Progenitor cell of endocrine pancreas (in vitro differentiated cells): Measurements from ENCODE around the gene ZNF189. TPM values are rescaled to one million over a fixed set of nuclear protein-coding genes. Genes with fewer than 3 reads are reported as not detected.

Source experiments
- DNase-seq: peaks from one replicate; pipeline ENCODE4 v3.0.0; 2021; ENCODE audit warnings: low spot score; ENCODE audit not compliant: unreplicated experiment
- H3K27ac Mint-ChIP-seq: 2 replicates; pipeline ENCODE4 v1.8.0; 2021; ENCODE audit warnings: mild to moderate bottlenecking, moderate library complexity, mixed read lengths
- H3K27me3 Mint-ChIP-seq: 2 replicates; pipeline ENCODE4 v1.8.0; 2021; ENCODE audit warnings: mixed read lengths
- H3K36me3 Mint-ChIP-seq: 2 replicates; pipeline ENCODE4 v1.8.0; 2022; ENCODE audit warnings: mixed read lengths; ENCODE audit not compliant: insufficient read depth
- H3K4me1 Mint-ChIP-seq: 2 replicates; pipeline ENCODE4 v1.8.0; 2021; ENCODE audit warnings: low read depth, mixed read lengths
- H3K4me3 Mint-ChIP-seq: 2 replicates; pipeline ENCODE4 v1.8.0; 2021; ENCODE audit warnings: low read depth, mild to moderate bottlenecking, moderate library complexity, mixed read lengths
- H3K9me3 Mint-ChIP-seq: 2 replicates; pipeline ENCODE4 v1.8.0; 2021; ENCODE audit warnings: low read depth, mixed read lengths
- CTCF ChIP-seq: fragments of 200-600 bp; sonication (generic); IDR thresholded peaks from one replicate; pipeline ENCODE4 v1.5.0; 2021; ENCODE audit warnings: antibody characterized with exemption, mild to moderate bottlenecking; ENCODE audit not compliant: unreplicated experiment
- total RNA-seq: library from RNA; stranded (reverse); gene quantifications from 2 replicates; pipeline ENCODE4 v1.2.1, GENCODE V29; 2021

ZNF189 gene
- total RNA-seq, 1 donor from 2014 or later = 31.4 TPM

- Mint-ChIP-seq H3K9me3 (peaks cover 16% of the 10 kb centered on the region), H3K4me3 (peak overlapping the region; percentile 78), H3K27ac (peak overlapping the region; percentile 53), H3K27me3 (peaks cover 2% of the 10 kb centered on the region), H3K36me3 (peaks cover 1% of the 10 kb centered on the region), H3K4me1 (peaks cover 10% of the 10 kb centered on the region)
- peak; percentile 67 for DNase-seq
- TF ChIP-seq CTCF = peak; percentile 71
Observed at GRCh38 chr9:101449071-101449721, 50.5 kb downstream of the ZNF189 start.

GRCh38 chr9:101450931-101451330 is 52.3 kb downstream of the ZNF189 start:
- Mint-ChIP-seq H3K4me3 (no peak overlapping the region), H3K27me3 (peaks cover 2% of the 10 kb centered on the region), H3K4me1 (peaks cover 2% of the 10 kb centered on the region), H3K27ac (no peak overlapping the region), H3K36me3 (peaks cover 1% of the 10 kb centered on the region), H3K9me3 (peaks cover 16% of the 10 kb centered on the region)
- DNase-seq = no peak
- TF ChIP-seq CTCF = no peak

GRCh38 chr9:101451498-101451897 is 52.8 kb downstream of the ZNF189 start:
- peaks cover 2% of the 10 kb centered on the region for H3K4me1 Mint-ChIP-seq
- no peak overlapping the region for H3K4me3 Mint-ChIP-seq
- peaks cover 1% of the 10 kb centered on the region for H3K36me3 Mint-ChIP-seq
- no peak for DNase-seq
- TF ChIP-seq CTCF = no peak
- H3K27ac Mint-ChIP-seq = no peak overlapping the region
- peaks cover 2% of the 10 kb centered on the region for H3K27me3 Mint-ChIP-seq
- H3K9me3 Mint-ChIP-seq = peaks cover 16% of the 10 kb centered on the region

- peaks cover 1% of the 10 kb centered on the region for H3K36me3 Mint-ChIP-seq
- peaks cover 2% of the 10 kb centered on the region for H3K27me3 Mint-ChIP-seq
- no peak overlapping the region for H3K27ac Mint-ChIP-seq
- H3K4me3 Mint-ChIP-seq = no peak overlapping the region
- H3K4me1 Mint-ChIP-seq = no peaks in the 10 kb centered on the region
- no peak for TF ChIP-seq CTCF
- H3K9me3 Mint-ChIP-seq = peaks cover 16% of the 10 kb centered on the region
- DNase-seq = no peak
Observed at GRCh38 chr9:101453776-101454570, 55.3 kb downstream of the ZNF189 start.

GRCh38 chr9:101455656-101456240 is 57.1 kb downstream of the ZNF189 start:
- Mint-ChIP-seq H3K9me3 (peaks cover 16% of the 10 kb centered on the region), H3K27ac (no peak overlapping the region), H3K36me3 (peaks cover 1% of the 10 kb centered on the region), H3K4me3 (no peak overlapping the region), H3K4me1 (no peaks in the 10 kb centered on the region), H3K27me3 (peaks cover 2% of the 10 kb centered on the region)
- DNase-seq = no peak
- no peak for TF ChIP-seq CTCF
